Measurements from ENCODE around the gene C6orf132.

GRCh38 chr6:42176981-42177380 is 34.6 kb upstream of the C6orf132 start:
- TF ChIP-seq EZH2 (IDR thresholded peaks at IDR 0.05; ENCODE audit: insufficient read depth, poor library complexity, severe bottlenecking), result no peak
- no peak for TF ChIP-seq EZH2phosphoT487 (IDR thresholded peaks at IDR 0.05; ENCODE audit: insufficient read depth, low read depth)

Data from GM23248 (cell line).